NCI-H524 (cell line): Measurements from ENCODE around the gene NRARP.
A peak's percentile ranks its signal among the peaks of the same experiment; 100 is the strongest.

Experiments used
- DNase-seq, 2 experiments: peaks; one replicate each; lab custom pipeline; 2025; lab: John Stamatoyannopoulos, UW

The NRARP gene

GRCh38 chr9:137297966-137298365, 4.1 kb downstream of the NRARP start:
- no peak for DNase-seq

- no peak for DNase-seq
Measured at GRCh38 chr9:137296670-137297664, 5.1 kb downstream of the NRARP start.

DNA sequence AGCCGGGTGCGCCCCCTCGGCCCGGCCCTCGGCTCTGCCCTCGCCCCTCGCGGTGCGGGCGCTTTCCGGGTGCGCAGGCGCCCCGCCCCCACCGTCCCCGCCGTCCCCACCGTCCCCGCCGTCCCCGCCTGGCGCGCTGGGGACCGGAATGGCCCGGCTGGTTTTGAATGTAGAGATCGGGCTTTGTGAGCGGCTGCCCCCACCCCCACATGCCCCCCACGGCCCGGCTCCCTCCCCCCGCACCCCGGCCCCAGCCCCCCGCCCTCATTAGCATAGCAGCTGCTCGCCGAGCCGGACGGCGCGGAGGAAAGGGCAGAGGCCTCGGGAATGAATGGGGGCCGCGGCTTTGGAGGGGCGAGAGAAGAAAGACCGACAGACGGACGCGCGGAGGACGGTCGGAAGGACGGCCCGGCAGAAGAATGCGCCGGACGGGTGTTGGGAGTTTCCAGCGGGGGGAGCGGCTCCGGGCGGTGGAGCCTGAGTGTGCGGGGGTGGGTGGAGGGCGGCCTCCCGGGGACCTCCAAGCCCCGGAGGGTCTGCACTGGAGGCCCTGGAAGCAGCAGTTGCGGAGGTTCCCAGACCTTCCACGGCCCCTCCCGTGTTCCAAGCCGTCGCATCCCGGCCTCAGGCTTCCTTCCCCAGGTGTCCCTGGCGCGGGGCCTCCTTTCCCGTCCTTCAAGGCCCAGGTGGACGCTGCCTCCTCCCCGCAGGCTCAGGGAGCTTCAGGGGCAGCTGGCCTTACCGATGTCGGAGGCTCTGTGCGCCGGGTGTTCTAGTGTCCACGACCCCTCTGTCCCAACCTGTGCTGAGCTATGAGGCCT, 6.0 kb downstream of the NRARP start:
- DNase-seq: no peak

DNA sequence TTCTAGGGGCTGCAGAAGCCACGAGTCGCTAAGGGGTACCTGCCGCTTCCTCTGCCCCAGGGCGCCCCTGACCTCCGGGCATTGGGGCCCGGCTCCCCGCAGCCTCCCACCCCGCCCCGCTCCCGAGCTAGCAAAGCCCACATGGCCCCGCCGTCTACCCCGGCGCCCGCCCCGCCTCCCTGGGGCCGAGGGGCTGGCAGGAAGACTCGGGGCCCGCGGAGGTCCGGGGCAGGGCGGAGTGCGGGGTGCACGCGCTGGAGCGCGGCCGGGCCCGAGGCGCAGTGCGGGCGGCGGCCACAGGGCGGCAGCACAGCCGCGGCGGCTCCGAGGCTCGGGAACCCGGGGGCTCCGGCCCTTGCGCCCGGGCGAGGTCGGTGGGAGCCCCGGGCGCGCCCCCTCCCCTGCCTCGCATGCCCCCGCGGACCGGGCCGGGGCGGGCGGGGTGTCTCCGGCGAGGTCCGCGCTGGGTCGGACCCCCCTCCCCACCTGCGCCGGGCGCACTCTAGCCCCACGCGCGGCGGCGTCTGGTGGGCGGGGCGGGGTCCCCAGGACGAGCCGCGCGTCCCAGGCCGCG, 6.7 kb downstream of the NRARP start:
- peak in 1 of 2 experiments; percentile 25 for DNase-seq

GRCh38 chr9:137294681-137295237, 7.3 kb downstream of the NRARP start:
- peak; percentile 34 to 68 for DNase-seq

DNA sequence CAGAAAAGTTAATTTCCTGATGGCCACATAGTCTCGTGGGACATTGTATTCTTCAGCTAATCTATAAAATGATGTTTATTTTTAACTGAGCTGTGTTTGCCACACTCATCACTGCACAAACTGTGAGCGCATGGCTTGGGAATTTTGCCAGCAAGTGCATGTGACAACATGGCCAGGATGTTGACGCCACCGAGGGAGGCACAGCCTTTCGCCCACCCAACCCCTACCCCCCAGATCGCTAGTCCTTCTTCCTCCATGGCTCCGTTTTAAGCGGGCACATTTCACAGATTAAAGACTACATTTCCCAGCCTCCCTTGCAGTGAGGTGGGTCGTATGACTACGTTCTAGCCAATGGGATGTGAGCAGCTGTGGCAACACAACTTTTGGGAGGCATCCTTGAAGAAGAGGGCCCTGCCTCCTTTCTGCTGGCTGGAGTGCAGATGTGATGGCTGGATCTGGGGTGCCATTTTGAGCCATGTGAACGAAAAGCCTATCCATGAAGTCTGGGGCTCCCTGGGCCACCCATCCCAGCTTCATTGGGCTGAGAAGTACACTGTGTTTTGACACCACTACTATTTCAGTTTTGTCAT, 7.9 kb downstream of the NRARP start:
- DNase-seq: peak; percentile 50 to 62

DNA sequence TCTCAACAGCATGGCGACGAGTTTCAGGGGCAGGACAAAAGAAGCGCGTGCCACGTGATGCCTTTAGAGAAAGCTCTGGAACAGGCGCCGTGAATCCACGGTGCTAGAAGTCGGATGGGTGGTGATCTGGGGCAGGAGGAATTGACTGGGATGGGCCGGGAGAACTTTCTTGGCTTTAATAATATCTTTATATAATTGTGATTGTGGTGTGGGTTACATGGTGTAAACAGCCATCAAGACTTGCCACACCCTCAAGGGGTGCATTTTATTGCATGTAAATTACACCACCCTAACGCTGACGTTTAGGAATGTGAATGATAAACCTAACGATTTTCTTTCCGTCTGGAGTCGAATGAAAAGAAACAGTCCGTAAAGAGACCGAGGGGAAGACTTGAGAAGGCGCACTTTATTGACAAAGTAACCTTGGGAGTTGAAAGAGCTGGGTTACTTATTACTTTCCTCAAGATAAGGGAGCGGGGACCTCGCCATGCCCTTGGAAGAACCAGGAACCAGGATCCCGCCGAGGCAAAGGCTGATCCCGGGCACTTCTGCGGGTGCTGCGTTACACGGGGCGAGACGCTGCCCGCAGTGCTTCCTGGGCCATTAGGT, 8.5 kb downstream of the NRARP start:
- DNase-seq: no peak

- no peak for DNase-seq
Measured at GRCh38 chr9:137293094-137293481, 9.0 kb downstream of the NRARP start.

DNA sequence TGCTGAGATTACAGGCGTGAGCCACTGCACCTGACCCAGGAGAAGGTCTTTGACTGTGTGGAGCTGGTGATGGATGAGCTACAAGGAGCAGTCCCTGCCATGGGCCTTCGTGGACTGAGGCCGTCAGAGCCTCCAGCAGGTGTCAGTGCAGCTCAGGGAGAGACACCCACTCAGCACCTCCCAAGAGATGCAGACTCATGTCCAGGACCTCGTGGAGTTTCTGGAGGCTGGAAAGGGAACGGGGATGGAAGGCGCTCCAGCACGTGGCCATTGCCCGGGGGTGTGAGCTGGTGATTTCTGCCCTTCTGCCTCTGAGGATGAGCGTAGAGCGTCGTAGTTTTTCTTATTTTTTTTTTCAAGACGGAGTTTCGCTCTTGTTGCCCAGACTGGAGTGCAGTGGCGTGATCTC, 15.1 kb downstream of the NRARP start:
- DNase-seq: peak; percentile 57 to 75

DNA sequence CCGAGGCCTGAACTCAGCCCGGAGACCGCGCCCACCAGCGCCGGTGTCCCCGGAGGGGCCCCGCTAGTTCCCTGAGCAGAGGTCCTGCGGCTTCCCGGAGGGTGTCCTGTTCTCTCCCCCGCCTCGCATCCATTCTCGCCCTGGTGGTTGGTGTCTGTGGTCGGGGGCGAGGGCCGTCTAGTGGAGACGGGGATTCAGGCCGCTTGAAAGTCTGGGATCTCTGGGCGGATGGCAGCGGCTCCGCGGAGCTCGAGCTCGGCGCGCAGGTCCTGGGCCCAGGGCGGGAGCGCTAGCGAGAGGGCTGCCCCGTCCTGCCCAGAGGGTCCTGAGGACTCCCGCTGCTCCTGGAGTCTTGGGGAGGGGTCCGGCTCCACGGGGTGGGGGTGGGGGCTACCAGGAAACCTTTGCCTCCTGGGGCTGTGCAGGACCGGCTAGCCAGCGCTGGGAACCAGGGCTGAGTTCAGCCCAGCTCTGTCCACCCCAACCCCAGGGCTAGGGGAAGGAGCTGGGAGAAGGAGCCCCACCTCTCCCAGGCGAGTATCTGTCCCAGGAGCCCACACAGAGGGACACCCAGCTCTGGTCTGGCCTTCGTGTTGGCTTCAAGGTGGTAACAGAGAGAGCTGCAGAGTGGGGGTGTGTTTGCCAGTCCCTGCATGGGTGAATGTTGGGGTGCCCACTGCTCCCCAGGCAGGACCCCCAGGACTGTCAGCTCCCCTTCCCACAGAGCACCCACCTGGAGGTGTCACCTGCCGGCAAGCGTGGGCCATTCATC, 20.5 kb downstream of the NRARP start:
- no peak for DNase-seq

- no peak for DNase-seq
Measured at GRCh38 chr9:137280474-137281344, 21.4 kb downstream of the NRARP start.

GRCh38 chr9:137279741-137280473, 22.2 kb downstream of the NRARP start:
- no peak for DNase-seq

DNA sequence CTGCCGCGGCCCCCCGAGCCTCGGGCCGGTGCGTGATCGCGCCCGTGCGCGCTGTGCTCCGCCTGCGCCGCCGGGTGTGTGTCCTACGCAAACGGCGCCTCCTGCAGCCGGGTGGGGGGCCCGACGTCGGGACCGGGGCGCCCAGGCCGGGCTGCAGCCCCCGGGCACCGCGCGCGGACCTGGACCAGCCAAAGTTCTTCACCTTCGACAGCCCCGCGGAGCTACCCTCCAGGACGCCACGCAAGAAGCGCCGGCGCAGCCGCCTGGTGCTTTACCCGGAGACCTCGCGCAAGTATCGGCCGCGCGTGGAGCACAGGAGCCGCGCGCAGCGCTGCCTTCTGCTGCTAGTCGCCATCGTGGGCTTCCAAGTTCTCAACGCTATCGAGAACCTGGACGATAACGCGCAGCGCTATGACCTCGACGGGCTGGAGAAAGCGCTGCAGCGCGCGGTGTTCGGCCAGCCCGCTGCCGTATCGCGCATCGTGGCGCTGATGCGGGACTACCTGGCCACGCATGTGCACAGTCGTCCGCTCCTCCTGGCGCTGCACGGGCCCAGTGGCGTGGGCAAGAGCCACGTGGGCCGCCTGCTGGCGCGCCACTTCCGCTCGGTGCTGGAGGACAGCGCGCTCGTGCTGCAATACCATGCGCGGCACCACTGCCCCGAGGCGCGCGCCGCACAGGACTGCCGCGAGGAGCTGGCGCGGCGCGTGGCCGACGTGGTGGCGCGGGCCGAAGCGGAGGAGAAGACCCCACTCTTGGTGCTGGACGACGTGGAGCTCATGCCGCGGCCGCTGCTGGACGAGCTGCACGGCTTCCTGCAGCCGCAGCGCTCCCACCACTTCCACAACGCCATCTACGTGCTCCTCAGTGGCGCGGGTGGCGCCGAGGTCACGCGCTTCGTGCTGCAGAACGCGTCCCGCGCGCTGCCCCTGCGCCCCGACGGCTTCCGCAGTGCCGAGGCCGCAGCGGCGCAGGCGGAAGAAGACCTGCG, 23.1 kb downstream of the NRARP start:
- DNase-seq: no peak

GRCh38 chr9:137278061-137278701, 23.9 kb downstream of the NRARP start:
- DNase-seq: no peak

GRCh38 chr9:137277329-137278041, 24.6 kb downstream of the NRARP start, which contains the start of gene TOR4A:
Gene TOR4A, plus strand, starts transcription at chr9:137277726. Its CDS starts 964 bp downstream, at chr9:137278690.
- no peak for DNase-seq
